Gastroesophageal sphincter (tissue), 4 donors: ENCODE measurements around the gene ELL. TPM values are rescaled to one million over a fixed set of nuclear protein-coding genes. Genes with fewer than 3 reads are reported as not detected.

Experiments used
- ATAC-seq: fragments of 150-250 bp; one replicate; pipeline ENCODE4 v1.9.1; 2016; ENCODE audit warnings: mild to moderate bottlenecking, moderate library complexity
- H3K27ac ChIP-seq, 4 donors: fragments of 200-600 bp; sonication (generic) in 3 of 4; 1 replicate in 3 of 4; 2 replicates in 1 of 4; pipeline ENCODE4 v1.5.1; 2016 to 2019
- H3K27me3 ChIP-seq: fragments of 200-600 bp; sonication (generic); one replicate; pipeline ENCODE4 v1.5.1; 2019
- H3K36me3 ChIP-seq, 2 donors: fragments of 200-600 bp; sonication (generic); one replicate each; pipeline ENCODE4 v1.5.1; 2019; ENCODE audit warnings: control low read depth in 1 of 2
- H3K4me1 ChIP-seq, 3 donors: fragments of 200-600 bp; sonication (generic); 1 replicate in 2 of 3; 2 replicates in 1 of 3; pipeline ENCODE4 v1.5.1; 2016 to 2019; ENCODE audit warnings: control low read depth in 2 of 3
- H3K4me3 ChIP-seq, 2 donors: fragments of 200-600 bp; sonication (generic); one replicate each; pipeline ENCODE4 v1.5.1; 2019; ENCODE audit warnings: mild to moderate bottlenecking in 1 of 2, moderate library complexity in 1 of 2
- H3K9me3 ChIP-seq, 3 donors: fragments of 200-600 bp; sonication (generic); one replicate each; pipeline ENCODE4 v1.5.1; 2017 to 2019; ENCODE audit warnings: control low read depth in 2 of 3
- EP300 ChIP-seq: sonication (generic); formaldehyde crosslinking; IDR thresholded peaks from one replicate; pipeline ENCODE4 v1.6.1; 2017; ENCODE audit warnings: antibody characterized with exemption, mild to moderate bottlenecking
- POLR2A ChIP-seq, 2 donors: fragments of 450-650 bp; IDR thresholded peaks; one replicate each; pipeline ENCODE4 v1.6.1; 2017; ENCODE audit warnings: antibody characterized with exemption in 2 of 2, mild to moderate bottlenecking in 2 of 2, moderate library complexity in 1 of 2
- POLR2AphosphoS5 ChIP-seq: sonication (generic); formaldehyde crosslinking; IDR thresholded peaks from one replicate; pipeline ENCODE4 v1.6.1; 2017; ENCODE audit warnings: antibody characterized with exemption
- WGBS, 2 donors: methylation state at CpG; one replicate each; pipeline ENCODE4 v1.1.5; 2018; ENCODE audit warnings: low coverage in 1 of 2; 5-methylcytosine and 5-hydroxymethylcytosine counted together
- total RNA-seq, 4 donors: library from RNA; depleted of rRNA; stranded (reverse); fragments of >200 nt; gene quantifications; one replicate each; pipeline ENCODE4 v1.1.0, GENCODE V29; 2016
- TF ChIP-seq, protein P1 (sequence below), 4 experiments: fragments of 200-600 bp in 2 of 4; fragments of 450-650 bp in 2 of 4; sonication (generic) in 1 of 4; IDR thresholded peaks; one replicate each; pipeline ENCODE4 v1.5.1; 2017 to 2019; ENCODE audit warnings: antibody characterized with exemption in 4 of 4, mild to moderate bottlenecking in 2 of 4, moderate library complexity in 2 of 4

The ELL gene
- total RNA-seq, 4 donors from 2014 or later: 12.5 to 19.0 (median 14.7) TPM

DNA sequence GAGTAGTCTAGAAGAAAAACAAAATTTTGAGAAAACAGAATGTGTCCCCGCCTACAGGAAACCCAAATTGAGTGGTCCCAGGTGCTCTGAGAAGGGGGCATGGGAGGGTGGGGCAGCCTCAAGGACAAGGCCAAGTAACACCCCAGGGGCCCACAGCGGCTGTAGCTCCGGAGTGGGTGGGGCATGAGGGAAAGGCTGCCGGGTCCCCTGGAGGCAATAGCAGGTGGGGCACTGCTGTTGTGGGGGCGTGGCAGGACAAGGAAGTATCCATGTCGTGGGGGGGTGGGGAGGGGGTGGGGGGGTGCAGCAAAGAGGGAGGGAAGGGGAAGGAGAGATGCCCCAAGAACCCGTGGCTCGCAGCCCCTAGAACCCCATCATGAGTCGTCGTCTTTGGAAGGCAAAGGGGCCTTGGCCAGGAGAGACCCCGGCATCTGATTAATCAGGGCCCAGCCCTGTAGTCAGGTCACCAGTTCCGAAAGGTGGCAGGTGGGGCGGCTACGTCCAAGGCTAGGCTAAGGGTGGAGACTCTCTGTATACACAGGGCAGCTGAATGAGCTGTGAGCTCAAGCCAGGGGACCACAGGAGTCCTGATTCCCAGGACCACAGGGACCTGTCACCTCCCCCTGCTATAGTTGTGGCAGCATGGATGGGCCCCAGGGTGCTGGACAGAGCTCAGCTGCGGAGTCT is 76.5 kb downstream of the ELL start:
- Histone ChIP-seq H3K4me1 (peaks cover 0 to 10% (median 0%) of the 10 kb centered on the region in 3 donors), H3K27me3 (no peaks in the 10 kb centered on the region), H3K9me3 (no peaks in the 10 kb centered on the region), H3K36me3 (peaks cover 0 to 76% of the 10 kb centered on the region in 2 donors), H3K27ac (no peak overlapping the region), H3K4me3 (no peak overlapping the region)
- WGBS, 2 donors: 100% methylated on average over 1 of the region's 15 CpGs; no CpG with 5 or more reads in 1 of the 2 donors
- no peak for TF ChIP-seq EP300
- ATAC-seq: no peak

DNA sequence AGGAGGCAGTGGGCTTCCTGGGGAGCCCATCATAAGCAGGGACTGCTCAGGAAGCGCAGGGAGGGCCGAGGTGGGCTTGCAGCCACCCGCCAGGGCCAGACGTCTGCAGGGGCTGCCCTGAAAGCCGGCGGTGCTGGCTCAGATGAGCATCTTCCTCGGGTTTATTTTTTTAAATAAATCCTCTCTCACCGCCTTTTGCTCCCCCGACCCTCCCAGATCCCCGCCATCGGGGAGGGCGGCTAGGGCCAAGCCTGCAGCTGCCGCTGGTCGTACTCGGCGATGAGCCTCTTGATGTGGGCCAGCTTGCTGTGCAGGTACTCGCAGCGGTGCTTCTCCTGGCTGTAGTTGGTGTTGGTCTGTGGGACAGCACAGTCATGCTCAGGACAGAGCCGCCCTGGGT is 77.4 kb downstream of the ELL start:
- peaks cover 0 to 67% of the 10 kb centered on the region in 2 donors for H3K36me3 ChIP-seq
- H3K27me3 ChIP-seq: no peaks in the 10 kb centered on the region
- peaks cover 0 to 12% (median 0%) of the 10 kb centered on the region in 3 donors for H3K4me1 ChIP-seq
- WGBS, 2 donors: 70% methylated on average over 2 of the region's 19 CpGs; no CpG with 5 or more reads in 1 of the 2 donors
- H3K4me3 ChIP-seq: no peak overlapping the region
- no peak overlapping the region for H3K27ac ChIP-seq
- TF ChIP-seq POLR2AphosphoS5: no peak
- TF ChIP-seq EP300: no peak
- TF ChIP-seq, protein P1, sequence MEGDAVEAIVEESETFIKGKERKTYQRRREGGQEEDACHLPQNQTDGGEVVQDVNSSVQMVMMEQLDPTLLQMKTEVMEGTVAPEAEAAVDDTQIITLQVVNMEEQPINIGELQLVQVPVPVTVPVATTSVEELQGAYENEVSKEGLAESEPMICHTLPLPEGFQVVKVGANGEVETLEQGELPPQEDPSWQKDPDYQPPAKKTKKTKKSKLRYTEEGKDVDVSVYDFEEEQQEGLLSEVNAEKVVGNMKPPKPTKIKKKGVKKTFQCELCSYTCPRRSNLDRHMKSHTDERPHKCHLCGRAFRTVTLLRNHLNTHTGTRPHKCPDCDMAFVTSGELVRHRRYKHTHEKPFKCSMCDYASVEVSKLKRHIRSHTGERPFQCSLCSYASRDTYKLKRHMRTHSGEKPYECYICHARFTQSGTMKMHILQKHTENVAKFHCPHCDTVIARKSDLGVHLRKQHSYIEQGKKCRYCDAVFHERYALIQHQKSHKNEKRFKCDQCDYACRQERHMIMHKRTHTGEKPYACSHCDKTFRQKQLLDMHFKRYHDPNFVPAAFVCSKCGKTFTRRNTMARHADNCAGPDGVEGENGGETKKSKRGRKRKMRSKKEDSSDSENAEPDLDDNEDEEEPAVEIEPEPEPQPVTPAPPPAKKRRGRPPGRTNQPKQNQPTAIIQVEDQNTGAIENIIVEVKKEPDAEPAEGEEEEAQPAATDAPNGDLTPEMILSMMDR (IDR thresholded peaks at IDR 0.05): no peak
- TF ChIP-seq POLR2A (IDR thresholded peaks at IDR 0.05): no peak
- ATAC-seq: no peak
- no peaks in the 10 kb centered on the region for H3K9me3 ChIP-seq

DNA sequence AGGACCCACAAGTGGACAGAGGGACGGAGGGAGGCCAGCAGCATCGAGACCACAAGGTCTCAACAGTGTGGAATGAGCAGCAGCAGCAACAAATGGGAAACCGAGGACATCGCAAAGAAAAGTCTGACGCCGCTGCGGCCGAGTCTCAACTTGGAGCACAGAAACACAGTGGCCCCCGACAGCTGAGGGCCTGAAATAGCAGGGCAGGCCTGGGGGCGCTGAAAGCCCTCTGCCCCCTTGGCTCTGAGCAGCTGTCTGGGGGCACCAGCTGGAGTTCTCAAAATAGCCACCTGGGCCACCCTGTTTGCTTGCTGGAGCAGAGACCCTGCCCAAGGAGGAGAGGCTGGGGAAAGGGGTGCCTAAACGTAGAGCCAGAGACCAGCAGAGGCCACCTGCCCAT is 78.0 kb downstream of the ELL start:
- TF ChIP-seq EP300: no peak
- TF ChIP-seq, protein P1 (IDR thresholded peaks at IDR 0.05): no peak
- TF ChIP-seq POLR2AphosphoS5: no peak
- no peak for TF ChIP-seq POLR2A (IDR thresholded peaks at IDR 0.05)
- Histone ChIP-seq H3K4me3 (no peak overlapping the region), H3K36me3 (peaks cover 0 to 60% of the 10 kb centered on the region in 2 donors), H3K4me1 (peaks cover 0 to 18% (median 2%) of the 10 kb centered on the region in 3 donors), H3K27me3 (no peaks in the 10 kb centered on the region), H3K9me3 (no peaks in the 10 kb centered on the region), H3K27ac (no peak overlapping the region)
- no peak for ATAC-seq
- WGBS, 2 donors: no CpG with 5 or more reads among the region's 11 CpGs

DNA sequence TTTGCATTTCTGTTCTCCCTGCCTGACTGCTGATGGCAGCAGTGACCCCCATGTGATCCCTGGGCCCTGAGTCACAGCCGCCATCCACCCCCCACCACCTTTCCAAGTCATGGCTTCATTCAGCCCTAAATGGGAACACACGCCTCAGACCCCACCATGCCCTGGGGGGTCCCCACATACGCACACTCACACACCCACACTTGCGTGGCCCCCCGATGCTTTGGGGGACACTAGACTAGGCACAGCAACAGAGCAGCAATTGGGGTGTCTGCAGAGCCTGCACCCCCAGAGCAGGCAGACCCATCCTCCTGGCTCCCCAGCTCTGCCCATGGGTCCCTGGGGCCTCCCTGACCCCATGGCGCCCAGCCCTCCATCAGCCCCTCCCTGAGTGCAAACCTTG is 78.5 kb downstream of the ELL start:
- Histone ChIP-seq H3K9me3 (no peaks in the 10 kb centered on the region), H3K4me1 (peaks cover 0 to 23% (median 6%) of the 10 kb centered on the region in 3 donors), H3K4me3 (no peak overlapping the region), H3K27ac (no peak overlapping the region), H3K27me3 (no peaks in the 10 kb centered on the region), H3K36me3 (peaks cover 0 to 56% of the 10 kb centered on the region in 2 donors)
- TF ChIP-seq POLR2AphosphoS5: no peak
- TF ChIP-seq EP300: no peak
- TF ChIP-seq POLR2A (IDR thresholded peaks at IDR 0.05): no peak
- TF ChIP-seq, protein P1 (IDR thresholded peaks at IDR 0.05): no peak
- no CpG with 5 or more reads among the region's 6 CpGs for WGBS, 2 donors
- no peak for ATAC-seq

DNA sequence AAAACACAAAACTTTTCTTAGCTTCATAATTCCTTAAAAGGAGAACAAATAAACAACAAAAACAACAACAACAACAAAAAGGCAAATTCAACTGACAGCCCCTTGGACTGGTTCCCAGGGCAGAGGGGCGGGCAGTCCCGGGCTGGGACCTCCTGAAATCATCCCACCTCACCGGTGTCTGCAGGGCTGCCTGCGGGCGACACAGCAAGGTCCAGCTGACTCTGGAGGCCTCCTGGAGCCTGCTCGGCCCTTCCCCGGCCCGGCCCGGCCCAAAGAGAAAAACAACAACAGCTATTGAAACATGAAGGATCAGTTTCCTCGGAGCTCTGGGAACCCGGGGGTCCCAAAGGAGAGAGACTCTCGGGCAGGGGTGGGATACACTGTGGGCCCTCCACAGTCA is 78.9 kb downstream of the ELL start:
- TF ChIP-seq POLR2A (IDR thresholded peaks at IDR 0.05): no peak
- no peak for TF ChIP-seq POLR2AphosphoS5
- TF ChIP-seq, protein P1 (IDR thresholded peaks at IDR 0.05): no peak
- no peak for TF ChIP-seq EP300
- 71 to 83% methylated on average over 1 to 10 of the region's 12 CpGs for WGBS, 2 donors
- Histone ChIP-seq H3K9me3 (no peaks in the 10 kb centered on the region), H3K4me1 (peaks cover 0 to 27% (median 11%) of the 10 kb centered on the region in 3 donors), H3K27ac (no peak overlapping the region), H3K27me3 (no peaks in the 10 kb centered on the region), H3K4me3 (no peak overlapping the region), H3K36me3 (peaks cover 0 to 51% of the 10 kb centered on the region in 2 donors)
- no peak for ATAC-seq
